GM12878 (cell line): Measurements from ENCODE around the gene SLC6A3. TPM values are rescaled to one million over a fixed set of nuclear protein-coding genes. Genes with fewer than 3 reads are reported as not detected.

ENCODE experiments used
- ATAC-seq: fragments of 200-7000 bp; cut with Tn5 transposase; 3 replicates; pipeline ENCODE4 v1.9.1; 2020; ENCODE audit warnings: mild to moderate bottlenecking, moderate library complexity
- BruUV-seq: library from RNA; stranded (reverse); fragments of 400-500 nt; replicated peaks from 2 replicates; lab custom pipeline; 2021; lab: Mats Ljungman, UMichigan
- CTCF ChIA-PET: fragments of 300-600 bp; sonication (Branson Sonifier 250); formaldehyde crosslinking; extraction: SDS; loops from one replicate; lab custom pipeline; 2021; ENCODE audit warnings: inconsistent platforms; lab: Yijun Ruan, JAX
- POLR2A ChIA-PET: fragments of 350-600 bp; formaldehyde crosslinking; extraction: SDS; loops from one replicate; lab custom pipeline; 2021; ENCODE audit warnings: inconsistent platforms; lab: Charles Lee
- RAD21 ChIA-PET: fragments of 300-600 bp; sonication (Branson Sonifier 250); formaldehyde crosslinking; loops from one replicate; lab custom pipeline; 2023; ENCODE audit warnings: antibody characterized with exemption; ENCODE audit not compliant: unreplicated experiment; lab: Charles Lee
- SMC1A ChIA-PET: fragments of 300-600 bp; sonication (Branson Sonifier 250); formaldehyde crosslinking; loops from one replicate; lab custom pipeline; 2023; ENCODE audit not compliant: unreplicated experiment, uncharacterized antibody; lab: Charles Lee
- DNase-seq: peaks from one replicate; pipeline ENCODE4 v3.0.0-alpha.2; 2011; ENCODE audit warnings: low read depth, low spot score
- FAIRE-seq: peaks from 3 replicates; lab custom pipeline; 2011; peaks lifted over from hg19 to GRCh38; lab: Jason Lieb, UNC
- H2AFZ ChIP-seq: 2 replicates; pipeline ENCODE4 v1.6.0; 2011; ENCODE audit warnings: low read depth, low read length, control low read depth; ENCODE audit not compliant: control insufficient read depth
- H3K27ac ChIP-seq: 2 replicates; pipeline ENCODE4 v1.5.1; 2011; ENCODE audit warnings: control low read depth; ENCODE audit not compliant: control insufficient read depth, insufficient read depth
- H3K27me3 ChIP-seq, 2 experiments: replicated peaks in 1 of 2; 2 replicates each; pipeline versions ENCODE4 v1.6.0 to v1.6.1; 2011; ENCODE audit warnings: low read length in 1 of 2; ENCODE audit not compliant: control insufficient read depth in 2 of 2, insufficient read depth in 2 of 2
- H3K36me3 ChIP-seq, 2 experiments: 2 replicates each; pipeline ENCODE4 v1.5.1; 2011; ENCODE audit warnings: low read length in 1 of 2; ENCODE audit not compliant: control insufficient read depth in 2 of 2, insufficient read depth in 2 of 2
- H3K4me1 ChIP-seq: 2 replicates; pipeline ENCODE4 v1.6.1; 2011; ENCODE audit warnings: mild to moderate bottlenecking, low read length, moderate library complexity, mixed read lengths; ENCODE audit not compliant: control insufficient read depth, insufficient read depth
- H3K4me2 ChIP-seq: 2 replicates; pipeline ENCODE4 v1.6.0; 2011; ENCODE audit warnings: control low read depth; ENCODE audit not compliant: control insufficient read depth, insufficient read depth
- H3K4me3 ChIP-seq: fragments of 200-600 bp; sonication (generic); 2 replicates; pipeline ENCODE4 v1.5.1; 2016
- H3K79me2 ChIP-seq: 2 replicates; pipeline ENCODE4 v1.6.0; 2011; ENCODE audit warnings: low read length; ENCODE audit not compliant: control insufficient read depth, insufficient read depth
- H3K9ac ChIP-seq: 2 replicates; pipeline ENCODE4 v1.8.0; 2011; ENCODE audit warnings: low read length, control low read depth, mixed read lengths; ENCODE audit not compliant: control insufficient read depth, insufficient read depth
- H3K9me3 ChIP-seq: replicated peaks from 3 replicates; pipeline ENCODE4 v1.5.1; 2011; ENCODE audit warnings: mild to moderate bottlenecking, low read length; ENCODE audit not compliant: control insufficient read depth, insufficient read depth
- H4K20me1 ChIP-seq: 2 replicates; pipeline ENCODE4 v1.6.0; 2011; ENCODE audit not compliant: control insufficient read depth, insufficient read depth
- ATF2 ChIP-seq: IDR thresholded peaks from 2 replicates; pipeline ENCODE4 v1.6.1; 2012; ENCODE audit warnings: low read length, inconsistent platforms
- BCL3 ChIP-seq: IDR thresholded peaks from 2 replicates; pipeline ENCODE4 v1.6.1; 2011; ENCODE audit warnings: borderline replicate concordance, low read depth, mild to moderate bottlenecking, moderate library complexity, low read length; ENCODE audit not compliant: insufficient read depth, poor library complexity, severe bottlenecking
- CHD1 ChIP-seq: IDR thresholded peaks from 2 replicates; pipeline ENCODE4 v1.6.1; 2012; ENCODE audit warnings: low read depth, low read length, improper control_type of control experiment
- EP300 ChIP-seq, 2 experiments: fragments of 150-350 bp in 1 of 2; IDR thresholded peaks; 2 replicates each; pipeline ENCODE4 v1.6.1; 2011 to 2012; ENCODE audit warnings: low read depth in 2 of 2, low read length in 2 of 2, borderline replicate concordance in 1 of 2, improper control_type of control experiment in 1 of 2, inconsistent platforms in 1 of 2; ENCODE audit not compliant: control insufficient read depth in 1 of 2
- FOXM1 ChIP-seq: IDR thresholded peaks from 2 replicates; pipeline ENCODE4 v1.6.1; 2012; ENCODE audit warnings: low read depth, mild to moderate bottlenecking, inconsistent platforms, low read length, moderate library complexity
- GATAD2B ChIP-seq: fragments of 450-650 bp; conservative IDR thresholded peaks from 2 replicates; pipeline ENCODE4 v1.6.1; 2017; ENCODE audit warnings: low read depth, mild to moderate bottlenecking, moderate library complexity
- MEF2A ChIP-seq: IDR thresholded peaks from 2 replicates; pipeline ENCODE4 v1.6.1; 2011; ENCODE audit warnings: low read depth, mild to moderate bottlenecking, low read length, moderate library complexity; ENCODE audit not compliant: insufficient read depth
- MEF2B ChIP-seq: fragments of 450-650 bp; IDR thresholded peaks from 2 replicates; pipeline ENCODE4 v1.6.1; 2018; ENCODE audit warnings: mild to moderate bottlenecking, moderate library complexity; ENCODE audit not compliant: partially characterized antibody, poor library complexity, severe bottlenecking
- MTA3 ChIP-seq: IDR thresholded peaks from 2 replicates; pipeline ENCODE4 v1.6.1; 2012; ENCODE audit warnings: low read length, inconsistent platforms, borderline replicate concordance
- NR2C2 ChIP-seq: IDR thresholded peaks from 2 replicates; pipeline ENCODE4 v1.6.1; 2011; ENCODE audit warnings: borderline replicate concordance, low read depth; ENCODE audit not compliant: control insufficient read depth, insufficient read length
- PKNOX1 ChIP-seq: fragments of 450-650 bp; IDR thresholded peaks from 2 replicates; pipeline ENCODE4 v1.6.1; 2016; ENCODE audit warnings: mild to moderate bottlenecking
- RAD21 ChIP-seq: IDR thresholded peaks from 2 replicates; pipeline ENCODE4 v1.6.1; 2011; ENCODE audit warnings: mild to moderate bottlenecking, low read depth, low read length, moderate library complexity; ENCODE audit not compliant: insufficient read depth
- RELA ChIP-seq: fragments of 450-650 bp; IDR thresholded peaks from 2 replicates; pipeline ENCODE4 v1.8.0; 2014; ENCODE audit warnings: borderline replicate concordance; ENCODE audit not compliant: partially characterized antibody
- RUNX3 ChIP-seq: IDR thresholded peaks from 2 replicates; pipeline ENCODE4 v1.6.1; 2012; ENCODE audit warnings: low read length, inconsistent platforms
- SMAD5 ChIP-seq: IDR thresholded peaks from 2 replicates; pipeline ENCODE4 v1.6.1; 2016; ENCODE audit warnings: antibody characterized with exemption, low read depth
- SMC3 ChIP-seq: IDR thresholded peaks from 2 replicates; pipeline ENCODE4 v1.6.1; 2011; ENCODE audit warnings: low read length, improper control_type of control experiment, borderline replicate concordance
- WGBS: methylation state at CpG from one replicate; pipeline ENCODE4 v1.1.6; 2016; ENCODE audit warnings: low lambda C conversion rate; ENCODE audit not compliant: insufficient replicate concordance, insufficient coverage; ENCODE audit errors: missing lambda C conversion rate; 5-methylcytosine and 5-hydroxymethylcytosine counted together
- in situ Hi-C: fragments of 300-500 bp; cut with MboI; formaldehyde crosslinking; loops from 9 replicates; pipeline ENCODE4 v1.14.3; 2018; ENCODE audit warnings: mixed read lengths
- intact Hi-C: fragments of 100-400 bp; cut with micrococcal nuclease; formaldehyde crosslinking; loops from one replicate; pipeline ENCODE4 v1.14.2; 2022; ENCODE audit not compliant: unreplicated experiment
- polyA plus RNA-seq, 11 experiments: library from polyadenylated mRNA; depleted of rRNA in 4 of 11; unstranded in 6 of 11; stranded (reverse) in 5 of 11; fragments of >200 nt; fragmentation: Nextera tagmentation in 4 of 11; fragmentation: Illumina TruSeq in 1 of 11; extraction: Ambion mirVana in 4 of 11; extraction: Trizol in 1 of 11; gene quantifications; 1 replicate in 1 of 11; 2 replicates in 10 of 11; pipeline versions ENCODE4 v1.2.1 to v1.2.3, GENCODE V29; 2011 to 2016; ENCODE audit warnings: inconsistent platforms in 2 of 11, missing spikeins in 2 of 11, low read depth in 1 of 11
- total RNA-seq, 4 experiments: library from RNA; depleted of rRNA in 3 of 4; stranded (reverse); fragments of >200 nt in 3 of 4; fragmentation: Illumina TruSeq in 1 of 4; extraction: Trizol in 1 of 4; gene quantifications; 2 replicates each; pipeline versions ENCODE4 v1.2.1 to v1.2.3, GENCODE V29; 2013 to 2021
- TF ChIP-seq, protein P1 (sequence below): fragments of 450-650 bp; IDR thresholded peaks from 2 replicates; pipeline ENCODE4 v1.6.1; 2018; ENCODE audit warnings: mild to moderate bottlenecking, low read depth, moderate library complexity; ENCODE audit not compliant: partially characterized antibody

SLC6A3 gene
- total and polyA plus RNA-seq, 10 of the 15 experiments (the other 5 are each of a cell fraction or from before 2014, with no cell fraction given), result 0.01 TPM; not detected in 9

GRCh38 chr5:1400211-1400855 is 44.9 kb downstream of the SLC6A3 start:
- BruUV-seq, result no TSS peak
- DNase-seq (no peak), FAIRE-seq (no peak), ATAC-seq (no peak)
- no peak overlapping the region for H3K9ac ChIP-seq
- intact Hi-C loops (no loop called here), in situ Hi-C loops (no loop called here)
- no peaks in the 10 kb centered on the region for H3K79me2 ChIP-seq
- no peak overlapping the region for H3K4me3 ChIP-seq
- ChIA-PET SMC1A (no interaction called here), CTCF (no interaction called here), RAD21 (no interaction called here), POLR2A (no interaction called here)
- no peaks in the 10 kb centered on the region; the same call in 2 of the 3 replicates for H3K9me3 ChIP-seq
- no peak overlapping the region for H2AFZ ChIP-seq
- no peaks in the 10 kb centered on the region for H3K4me1 ChIP-seq
- 43% methylated on average over 17 of the region's 17 CpGs for WGBS
- no peak overlapping the region for H3K4me2 ChIP-seq
- H3K27me3 ChIP-seq, result peaks cover 3 to 4% of the 10 kb centered on the region in 2 experiments; a peak in 2 of 4 replicates
- H3K27ac ChIP-seq, result no peak overlapping the region
- no peaks in the 10 kb centered on the region for H3K36me3 ChIP-seq
- H4K20me1 ChIP-seq, result no peaks in the 10 kb centered on the region
- no peak for TF ChIP-seq RELA
- TF ChIP-seq NR2C2, result no peak
- TF ChIP-seq RUNX3, result no peak
- TF ChIP-seq MEF2B, result no peak
- TF ChIP-seq RAD21, result no peak
- no peak for TF ChIP-seq CHD1
- TF ChIP-seq MTA3, result no peak
- TF ChIP-seq FOXM1, result no peak
- TF ChIP-seq SMAD5, result no peak
- TF ChIP-seq MEF2A, result no peak
- no peak for TF ChIP-seq PKNOX1
- TF ChIP-seq EP300 (IDR thresholded peaks at IDR 0.05; ENCODE audit: borderline replicate concordance in 1 of 2, control insufficient read depth in 1 of 2, low read depth in 2 of 2, low read length in 2 of 2), result no peak
- no peak for TF ChIP-seq BCL3
- TF ChIP-seq, protein P1, sequence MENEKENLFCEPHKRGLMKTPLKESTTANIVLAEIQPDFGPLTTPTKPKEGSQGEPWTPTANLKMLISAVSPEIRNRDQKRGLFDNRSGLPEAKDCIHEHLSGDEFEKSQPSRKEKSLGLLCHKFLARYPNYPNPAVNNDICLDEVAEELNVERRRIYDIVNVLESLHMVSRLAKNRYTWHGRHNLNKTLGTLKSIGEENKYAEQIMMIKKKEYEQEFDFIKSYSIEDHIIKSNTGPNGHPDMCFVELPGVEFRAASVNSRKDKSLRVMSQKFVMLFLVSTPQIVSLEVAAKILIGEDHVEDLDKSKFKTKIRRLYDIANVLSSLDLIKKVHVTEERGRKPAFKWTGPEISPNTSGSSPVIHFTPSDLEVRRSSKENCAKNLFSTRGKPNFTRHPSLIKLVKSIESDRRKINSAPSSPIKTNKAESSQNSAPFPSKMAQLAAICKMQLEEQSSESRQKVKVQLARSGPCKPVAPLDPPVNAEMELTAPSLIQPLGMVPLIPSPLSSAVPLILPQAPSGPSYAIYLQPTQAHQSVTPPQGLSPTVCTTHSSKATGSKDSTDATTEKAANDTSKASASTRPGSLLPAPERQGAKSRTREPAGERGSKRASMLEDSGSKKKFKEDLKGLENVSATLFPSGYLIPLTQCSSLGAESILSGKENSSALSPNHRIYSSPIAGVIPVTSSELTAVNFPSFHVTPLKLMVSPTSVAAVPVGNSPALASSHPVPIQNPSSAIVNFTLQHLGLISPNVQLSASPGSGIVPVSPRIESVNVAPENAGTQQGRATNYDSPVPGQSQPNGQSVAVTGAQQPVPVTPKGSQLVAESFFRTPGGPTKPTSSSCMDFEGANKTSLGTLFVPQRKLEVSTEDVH, result no peak
- TF ChIP-seq ATF2, result no peak
- TF ChIP-seq SMC3, result no peak
- TF ChIP-seq GATAD2B, result no peak
